Mesodermal cell (in vitro differentiated cells): ENCODE data around the gene CDC14B.

Source experiments
- H3K27ac ChIP-seq: 2 replicates; pipeline ENCODE4 v1.7.0; 2013; ENCODE audit warnings: mild to moderate bottlenecking, low read depth, low read length, moderate library complexity; ENCODE audit not compliant: severe bottlenecking
- H3K36me3 ChIP-seq: 2 replicates; pipeline ENCODE4 v1.7.1; 2013; ENCODE audit warnings: mild to moderate bottlenecking, low read length, moderate library complexity; ENCODE audit not compliant: control insufficient read depth, insufficient read depth
- H3K4me1 ChIP-seq: one replicate; pipeline ENCODE4 v1.7.1; 2013; ENCODE audit warnings: mild to moderate bottlenecking, low read length; ENCODE audit not compliant: insufficient read depth, control insufficient read depth, poor library complexity, severe bottlenecking
- H3K4me3 ChIP-seq: 2 replicates; pipeline ENCODE4 v1.7.0; 2013; ENCODE audit warnings: low read length, control low read depth, mild to moderate bottlenecking; ENCODE audit not compliant: insufficient read depth, poor library complexity, severe bottlenecking; ENCODE audit errors: extremely low read depth
- H3K9me3 ChIP-seq: 2 replicates; pipeline ENCODE4 v1.7.1; 2013; ENCODE audit warnings: mild to moderate bottlenecking, low read length, moderate library complexity; ENCODE audit not compliant: control insufficient read depth
- WGBS, 2 experiments: methylation state at CpG; one replicate each; pipeline ENCODE4 v1.1.5; 2013; ENCODE audit warnings: missing lambda C conversion rate in 2 of 2; ENCODE audit not compliant: insufficient coverage in 2 of 2; 5-methylcytosine and 5-hydroxymethylcytosine counted together

The CDC14B gene

GRCh38 chr9:96483197-96483596 lies 136.4 kb downstream of the CDC14B start:
- H3K27ac ChIP-seq, result no peak overlapping the region
- WGBS, 2 experiments, result 75 to 100% methylated on average over 2 of the region's 4 CpGs
- peaks cover 69% of the 10 kb centered on the region for H3K36me3 ChIP-seq
- peaks cover 8% of the 10 kb centered on the region for H3K4me1 ChIP-seq
- H3K9me3 ChIP-seq, result no peaks in the 10 kb centered on the region
- no peak overlapping the region for H3K4me3 ChIP-seq

DNA sequence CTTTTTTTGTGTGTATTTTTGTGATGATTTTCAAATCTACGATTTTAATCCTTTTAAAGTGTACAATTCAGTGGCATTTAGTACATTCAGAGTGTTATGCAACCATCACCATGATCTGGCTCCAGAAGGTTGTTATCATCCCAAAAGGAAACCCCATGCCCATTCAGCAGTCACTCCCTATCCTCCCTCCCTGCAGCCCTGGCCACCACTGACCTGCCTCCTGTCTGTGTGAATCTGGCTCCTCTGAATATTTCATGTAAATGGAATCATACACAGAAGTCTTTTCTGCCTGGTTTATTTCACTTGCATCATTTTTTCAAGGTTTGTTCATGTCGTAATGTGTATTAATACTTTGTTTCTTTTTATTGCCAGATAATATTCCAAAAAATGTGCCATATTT lies 137.2 kb downstream of the CDC14B start:
- Histone ChIP-seq H3K27ac (no peak overlapping the region), H3K4me3 (no peak overlapping the region), H3K36me3 (peaks cover 67% of the 10 kb centered on the region), H3K9me3 (no peaks in the 10 kb centered on the region), H3K4me1 (peaks cover 8% of the 10 kb centered on the region)
- no CpG with 5 or more reads among the region's 2 CpGs for WGBS, 2 experiments

DNA sequence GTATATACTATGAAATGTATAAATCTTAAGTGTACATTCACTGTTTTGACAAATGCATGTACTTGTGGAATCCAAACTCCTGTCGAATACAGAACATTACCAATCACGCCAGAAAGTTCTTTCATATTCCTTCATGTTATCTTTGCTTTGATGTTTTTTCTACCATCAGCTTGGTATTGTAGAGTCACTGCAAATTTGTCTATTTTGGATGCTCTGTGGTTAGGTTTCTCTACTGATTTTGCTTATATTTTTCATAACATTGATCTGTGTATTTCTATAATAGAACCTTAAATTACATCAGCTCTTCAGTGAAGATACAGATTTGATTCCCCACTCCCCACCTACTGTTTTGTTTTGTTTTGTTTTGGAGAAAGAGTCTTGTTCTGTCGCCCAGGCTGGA lies 138.9 kb downstream of the CDC14B start:
- H3K4me3 ChIP-seq, result no peak overlapping the region
- peaks cover 65% of the 10 kb centered on the region for H3K36me3 ChIP-seq
- no peak overlapping the region for H3K27ac ChIP-seq
- no peaks in the 10 kb centered on the region for H3K4me1 ChIP-seq
- 100% methylated on average over 1 of the region's 3 CpGs; no CpG with 5 or more reads in 1 of the 2 experiments for WGBS, 2 experiments
- H3K9me3 ChIP-seq, result no peaks in the 10 kb centered on the region

- WGBS, 2 experiments, result 88 to 92% methylated on average over 1 to 2 of the region's 4 CpGs
- H3K4me3 ChIP-seq, result no peak overlapping the region
- H3K9me3 ChIP-seq, result no peaks in the 10 kb centered on the region
- peaks cover 61% of the 10 kb centered on the region for H3K36me3 ChIP-seq
- H3K27ac ChIP-seq, result no peak overlapping the region
- no peaks in the 10 kb centered on the region for H3K4me1 ChIP-seq
Observed at GRCh38 chr9:96478829-96479371, 140.7 kb downstream of the CDC14B start.

DNA sequence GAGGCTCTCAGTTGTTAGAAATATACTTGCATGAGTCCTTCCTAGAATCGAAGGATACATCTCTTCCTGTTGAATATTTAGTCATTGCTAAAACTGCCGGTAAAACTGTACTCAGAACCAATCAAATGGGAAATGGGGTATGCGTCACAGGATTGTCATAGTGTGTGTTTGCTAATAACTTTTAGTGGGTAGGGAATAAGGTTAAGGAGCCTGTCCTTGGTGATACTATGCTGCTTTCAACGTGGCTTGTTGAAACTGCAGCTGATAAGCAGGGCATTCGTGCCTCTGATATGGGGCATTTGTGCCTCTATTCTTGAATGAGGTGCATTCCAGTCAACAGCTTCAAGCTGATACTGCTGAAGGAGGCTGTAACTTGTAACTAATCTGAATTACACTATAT lies 143.1 kb downstream of the CDC14B start:
- peaks cover 4% of the 10 kb centered on the region for H3K4me1 ChIP-seq
- H3K9me3 ChIP-seq, result no peaks in the 10 kb centered on the region
- WGBS, 2 experiments, result 89 to 91% methylated on average over 5 of the region's 5 CpGs
- H3K36me3 ChIP-seq, result peaks cover 60% of the 10 kb centered on the region
- no peak overlapping the region for H3K27ac ChIP-seq
- no peak overlapping the region for H3K4me3 ChIP-seq

GRCh38 chr9:96476013-96476412 lies 143.6 kb downstream of the CDC14B start:
- no peak overlapping the region for H3K4me3 ChIP-seq
- WGBS, 2 experiments, result no CpG with 5 or more reads among the region's 4 CpGs
- H3K36me3 ChIP-seq, result peaks cover 63% of the 10 kb centered on the region
- no peak overlapping the region for H3K27ac ChIP-seq
- peaks cover 4% of the 10 kb centered on the region for H3K4me1 ChIP-seq
- no peaks in the 10 kb centered on the region for H3K9me3 ChIP-seq

- Histone ChIP-seq H3K4me3 (no peak overlapping the region), H3K9me3 (no peaks in the 10 kb centered on the region), H3K4me1 (peaks cover 4% of the 10 kb centered on the region), H3K27ac (no peak overlapping the region), H3K36me3 (peaks cover 72% of the 10 kb centered on the region)
- WGBS, 2 experiments, result 98 to 100% methylated on average over 4 of the region's 5 CpGs
Observed at GRCh38 chr9:96467784-96468183, 151.9 kb downstream of the CDC14B start.

DNA sequence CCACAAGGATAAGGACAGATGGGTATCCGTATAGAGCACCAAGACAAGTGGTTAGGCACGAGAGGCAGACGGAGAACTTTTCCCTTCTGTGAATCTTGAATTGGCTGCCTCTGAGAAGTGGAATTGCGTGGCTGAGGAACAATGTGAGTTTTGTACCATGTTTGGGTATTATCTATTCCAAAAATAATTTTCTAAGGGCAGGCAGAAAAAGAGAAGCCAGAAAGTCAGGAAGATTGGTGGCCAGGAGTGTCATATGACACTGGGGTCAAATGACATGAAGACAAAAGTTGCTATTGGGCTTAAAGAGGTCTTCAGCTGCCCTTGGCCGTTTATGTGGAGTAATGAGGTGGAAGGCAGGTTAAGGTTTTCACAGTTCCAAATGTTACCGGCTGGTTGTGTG lies 155.2 kb downstream of the CDC14B start:
- Histone ChIP-seq H3K9me3 (no peaks in the 10 kb centered on the region), H3K4me3 (no peak overlapping the region), H3K36me3 (peaks cover 62% of the 10 kb centered on the region), H3K4me1 (no peaks in the 10 kb centered on the region), H3K27ac (no peak overlapping the region)
- 76 to 90% methylated on average over 3 of the region's 6 CpGs for WGBS, 2 experiments

DNA sequence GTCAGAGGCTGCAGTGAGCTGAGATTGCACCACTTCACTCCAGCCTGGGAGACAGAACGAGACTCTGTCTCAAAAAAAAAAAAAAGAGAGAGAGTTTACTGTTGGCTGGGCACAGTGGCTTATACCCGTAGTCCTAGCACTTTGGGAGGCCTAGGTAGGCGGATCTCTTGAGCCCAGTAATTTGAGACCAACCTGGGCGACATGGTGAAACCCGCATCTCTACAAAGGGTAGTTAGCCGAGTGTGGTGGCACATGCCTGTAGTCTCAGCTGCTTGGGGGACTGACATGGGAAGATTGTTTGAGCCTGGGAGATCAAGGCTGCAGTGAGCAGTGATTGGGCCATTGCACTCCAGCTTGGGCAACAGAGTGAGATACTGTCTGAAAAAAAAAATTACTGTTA lies 157.1 kb downstream of the CDC14B start:
- H3K9me3 ChIP-seq, result no peaks in the 10 kb centered on the region
- H3K4me3 ChIP-seq, result no peak overlapping the region
- peaks cover 56% of the 10 kb centered on the region for H3K36me3 ChIP-seq
- H3K27ac ChIP-seq, result no peak overlapping the region
- WGBS, 2 experiments, result 84% methylated on average over 5 to 6 of the region's 6 CpGs
- H3K4me1 ChIP-seq, result peaks cover 3% of the 10 kb centered on the region

DNA sequence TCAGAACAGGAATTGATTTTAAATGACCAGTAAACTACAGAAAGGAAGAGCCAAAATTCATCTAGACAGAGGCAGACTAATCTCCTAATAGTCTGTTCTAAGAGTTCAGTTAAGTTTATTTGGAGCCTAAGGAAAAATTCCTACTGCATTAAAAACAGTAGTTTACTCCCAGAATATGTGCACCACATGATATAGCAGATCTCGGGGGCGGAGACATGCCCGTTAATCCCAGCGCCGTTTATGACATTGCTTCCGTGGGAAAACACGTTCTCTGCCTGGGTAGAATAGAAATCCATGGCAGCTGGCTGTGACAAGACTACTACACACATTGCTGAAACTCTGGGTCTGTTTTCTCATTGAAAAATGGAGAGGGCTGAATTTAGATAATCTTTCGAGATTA lies 158.3 kb downstream of the CDC14B start:
- Histone ChIP-seq H3K36me3 (peaks cover 48% of the 10 kb centered on the region), H3K9me3 (no peaks in the 10 kb centered on the region), H3K27ac (no peak overlapping the region), H3K4me3 (no peak overlapping the region), H3K4me1 (peaks cover 8% of the 10 kb centered on the region)
- WGBS, 2 experiments, result 98% methylated on average over 7 of the region's 8 CpGs

DNA sequence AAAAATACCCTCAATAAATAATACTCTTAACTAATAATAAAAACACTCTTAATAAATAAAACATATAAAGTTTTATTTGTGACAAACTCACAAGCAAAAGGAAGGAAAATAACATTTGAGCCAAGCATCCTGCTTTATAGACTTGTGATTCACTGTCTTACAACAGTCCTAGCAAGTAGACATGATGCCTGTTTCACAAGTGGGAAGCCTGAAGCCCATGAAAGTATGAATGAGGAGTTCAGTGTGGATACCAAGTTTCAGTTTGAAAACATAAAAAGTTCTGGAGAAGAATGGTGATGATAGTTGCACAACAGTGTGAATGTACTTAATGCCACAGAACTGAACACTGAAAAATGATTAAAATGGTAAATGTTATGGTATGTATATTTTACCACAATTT lies 158.8 kb downstream of the CDC14B start:
- H3K4me1 ChIP-seq, result peaks cover 8% of the 10 kb centered on the region
- peaks cover 43% of the 10 kb centered on the region for H3K36me3 ChIP-seq
- no peak overlapping the region for H3K27ac ChIP-seq
- H3K9me3 ChIP-seq, result no peaks in the 10 kb centered on the region
- H3K4me3 ChIP-seq, result no peak overlapping the region
